Fibroblast of villous mesenchyme (primary cell): ENCODE data around the gene NOX3. TPM values are rescaled to one million over a fixed set of nuclear protein-coding genes. Genes with fewer than 3 reads are reported as not detected.
A peak's percentile ranks its signal among the peaks of the same experiment; 100 is the strongest.

Experiments
- DNase-seq: peaks from one replicate; pipeline ENCODE4 v3.0.0-alpha.2; 2010; ENCODE audit warnings: low read depth
- H3K4me3 ChIP-seq: 2 replicates; pipeline ENCODE4 v1.5.1; 2011; ENCODE audit warnings: low read depth, mild to moderate bottlenecking, low read length
- CTCF ChIP-seq: IDR thresholded peaks from 2 replicates; pipeline ENCODE4 v1.5.1; 2012; ENCODE audit warnings: low read depth, mild to moderate bottlenecking, low read length; ENCODE audit not compliant: insufficient read depth
- total RNA-seq: library from RNA; depleted of rRNA; stranded (reverse); fragments of >200 nt; gene quantifications from 2 replicates; pipeline ENCODE4 v1.2.3, GENCODE V29; 2012

Gene NOX3
- total RNA-seq, 1 donor: not detected

DNA sequence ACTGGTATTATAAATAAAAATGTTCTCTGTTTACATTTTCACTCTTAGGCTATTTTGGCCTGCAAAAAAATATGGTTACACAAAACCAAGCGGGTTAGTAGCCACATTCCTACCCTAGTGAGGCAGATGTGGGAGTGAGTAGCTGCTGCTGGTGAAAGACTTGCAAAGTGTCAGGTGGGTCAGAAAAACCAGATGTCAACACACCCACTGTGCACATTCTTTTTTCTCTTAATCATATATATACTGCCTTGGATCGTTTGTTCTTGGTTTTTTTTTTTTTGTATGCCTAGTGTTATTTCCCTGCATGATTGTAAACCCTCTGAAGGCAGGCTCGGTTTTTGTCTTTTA, 73.3 kb downstream of the NOX3 start:
- H3K4me3 ChIP-seq: no peak overlapping the region
- peak; percentile 90 for DNase-seq
- TF ChIP-seq CTCF: no peak

DNA sequence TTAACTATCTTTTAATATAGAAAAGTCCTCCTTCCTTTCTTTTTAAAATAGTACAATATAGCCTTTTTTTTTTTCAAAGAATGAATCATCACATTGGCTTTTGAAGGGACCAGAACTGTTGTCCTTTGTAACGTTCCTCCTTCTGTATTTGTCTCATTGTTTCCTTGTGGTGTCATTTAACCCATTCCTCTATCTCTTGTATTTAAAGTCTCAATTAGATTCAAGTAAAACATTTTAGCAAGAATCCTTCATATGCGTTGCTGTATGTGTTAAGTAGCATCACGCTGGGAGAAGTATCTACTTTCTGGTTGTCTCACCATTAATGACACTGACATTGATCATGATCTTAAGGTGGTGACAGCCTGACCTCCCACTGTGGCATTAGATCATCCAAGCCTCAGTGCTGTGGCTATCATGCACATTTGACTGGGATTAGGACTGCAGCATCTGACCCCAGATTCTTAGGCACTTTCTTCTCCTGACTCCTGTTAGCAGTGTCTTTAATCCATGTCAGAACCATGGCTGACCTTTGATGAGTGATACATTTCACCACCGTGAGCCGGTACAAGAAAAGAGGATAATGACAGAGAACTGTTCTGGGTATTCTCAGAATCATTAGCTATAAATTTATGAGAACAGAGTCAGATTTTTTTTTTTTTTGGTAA, 73.8 kb downstream of the NOX3 start:
- no peak overlapping the region for H3K4me3 ChIP-seq
- peak; percentile 12 for DNase-seq
- no peak for TF ChIP-seq CTCF

DNA sequence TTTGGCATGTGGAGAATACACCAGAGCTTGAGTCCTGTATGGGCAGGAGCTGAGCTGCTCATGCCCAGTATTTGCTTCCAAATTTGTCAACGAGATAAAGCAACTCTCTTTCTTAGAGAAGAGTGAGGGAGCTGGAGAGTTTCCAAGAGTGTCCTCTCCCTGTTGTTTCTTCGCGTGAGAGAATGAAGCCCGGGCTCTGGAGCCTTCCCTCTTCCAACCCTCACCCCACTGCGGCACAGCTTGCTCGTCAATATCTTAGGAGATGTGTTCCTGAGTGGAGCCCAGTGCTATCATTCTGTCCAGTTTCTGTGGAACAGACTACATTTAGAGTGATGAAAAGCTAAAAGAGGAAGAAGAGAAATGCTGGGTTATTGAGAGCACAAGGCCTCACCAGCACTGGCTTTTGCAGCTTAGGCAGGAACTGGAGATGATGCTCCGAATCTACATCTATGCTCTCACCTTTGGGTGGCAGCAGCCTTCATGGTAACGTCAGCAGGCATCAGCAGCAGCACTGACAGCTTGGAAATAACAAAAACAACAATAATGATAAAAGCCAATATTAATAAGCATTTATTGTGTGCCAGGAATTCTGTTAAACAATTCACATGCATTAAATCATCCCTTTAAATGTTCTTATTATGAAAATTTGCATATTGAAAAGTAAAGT, 74.8 kb downstream of the NOX3 start:
- H3K4me3 ChIP-seq: no peak overlapping the region
- no peak for TF ChIP-seq CTCF
- no peak for DNase-seq

DNA sequence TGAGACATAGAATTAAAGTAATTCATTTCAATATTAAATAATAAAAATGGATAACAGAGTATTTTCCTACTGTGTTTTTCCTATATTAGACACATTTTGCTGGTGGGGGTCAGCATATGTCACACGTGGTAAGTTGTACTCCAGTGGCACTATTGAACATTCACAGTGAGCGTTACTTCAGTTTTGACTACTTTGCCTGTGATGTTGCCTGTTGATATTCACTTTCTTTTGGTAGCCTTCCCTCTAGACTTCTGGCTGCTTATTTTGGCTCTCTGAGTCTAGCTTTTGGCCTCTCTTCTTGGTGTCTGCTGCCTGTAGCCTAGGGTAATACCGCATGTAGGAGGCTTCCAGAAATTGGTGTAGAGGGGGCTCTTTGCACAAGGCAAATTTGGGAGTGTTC, 76.9 kb downstream of the NOX3 start:
- H3K4me3 ChIP-seq: no peak overlapping the region
- DNase-seq: no peak
- no peak for TF ChIP-seq CTCF

- no peak for TF ChIP-seq CTCF
Measured at GRCh38 chr6:155378276-155378675, 77.4 kb downstream of the NOX3 start.

DNA sequence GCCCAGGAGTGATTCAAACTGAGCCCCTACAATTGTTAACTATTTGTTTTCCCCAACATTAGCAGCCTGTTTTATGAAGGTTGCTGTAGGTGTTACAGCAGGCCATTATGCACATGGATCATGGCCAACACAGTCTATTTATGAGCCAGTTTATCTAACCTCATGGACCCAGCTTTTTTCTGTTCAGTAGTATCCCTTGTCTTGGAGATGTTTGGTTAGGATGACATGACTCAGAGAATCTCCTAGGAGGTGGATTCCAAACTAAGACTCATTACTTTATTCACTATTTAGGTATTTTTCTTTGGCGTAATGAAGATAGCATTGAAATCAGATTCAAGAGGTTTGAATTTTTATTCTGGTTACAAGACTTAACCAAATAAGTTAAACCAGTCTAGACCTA, 78.6 kb downstream of the NOX3 start:
- H3K4me3 ChIP-seq: no peak overlapping the region
- peak; percentile 45 for DNase-seq
- no peak for TF ChIP-seq CTCF

More at GRCh38 chr6:155378276-155378675, 77.4 kb downstream of the NOX3 start:
- no peak for DNase-seq
- no peak overlapping the region for H3K4me3 ChIP-seq

GRCh38 chr6:155375801-155376200, 79.8 kb downstream of the NOX3 start:
- no peak overlapping the region for H3K4me3 ChIP-seq
- TF ChIP-seq CTCF: no peak
- no peak for DNase-seq
